GM20000 (cell line): ENCODE results near the gene CTCF.

Experiments used
- DNase-seq: peaks from one replicate; pipeline ENCODE4 v3.0.0; 2012; ENCODE audit warnings: low spot score
- TF ChIP-seq, protein P1 (sequence below): IDR thresholded peaks from 2 replicates; pipeline ENCODE4 v1.5.1; 2012; ENCODE audit warnings: mild to moderate bottlenecking, control low read depth; ENCODE audit errors: extremely low read depth, missing control alignments

Gene CTCF

DNA sequence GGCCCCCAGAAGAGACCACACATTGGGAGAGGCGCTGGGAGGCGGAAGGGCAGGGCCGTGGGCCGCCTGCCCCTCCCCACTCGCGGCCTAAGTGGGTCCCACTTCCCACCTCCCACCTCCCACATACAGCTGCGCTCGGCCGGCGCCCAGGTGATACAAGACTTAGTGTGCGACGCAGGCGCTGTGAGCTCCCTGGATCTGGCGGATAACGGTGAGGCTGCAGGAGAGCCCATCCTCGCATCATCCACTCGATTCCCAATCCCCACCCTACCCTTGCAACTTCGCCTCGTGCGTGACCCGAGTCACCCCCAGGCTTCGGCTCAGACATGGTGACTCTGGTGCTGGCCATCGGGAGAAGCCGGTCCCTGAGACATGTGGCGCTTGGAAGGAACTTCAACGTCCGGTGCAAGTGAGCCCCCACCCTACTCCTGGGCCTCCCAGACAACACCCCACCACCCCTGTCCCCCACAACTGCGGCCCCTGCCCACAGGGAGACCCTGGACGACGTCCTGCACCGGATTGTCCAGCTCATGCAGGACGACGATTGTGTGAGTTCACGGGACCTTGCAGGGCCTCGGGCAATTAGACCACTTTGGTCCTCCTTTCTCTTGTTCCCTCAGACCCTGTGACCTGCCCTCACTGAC lies 86.6 kb downstream of the CTCF start:
- peak; percentile 32 for DNase-seq
- TF ChIP-seq, protein P1, sequence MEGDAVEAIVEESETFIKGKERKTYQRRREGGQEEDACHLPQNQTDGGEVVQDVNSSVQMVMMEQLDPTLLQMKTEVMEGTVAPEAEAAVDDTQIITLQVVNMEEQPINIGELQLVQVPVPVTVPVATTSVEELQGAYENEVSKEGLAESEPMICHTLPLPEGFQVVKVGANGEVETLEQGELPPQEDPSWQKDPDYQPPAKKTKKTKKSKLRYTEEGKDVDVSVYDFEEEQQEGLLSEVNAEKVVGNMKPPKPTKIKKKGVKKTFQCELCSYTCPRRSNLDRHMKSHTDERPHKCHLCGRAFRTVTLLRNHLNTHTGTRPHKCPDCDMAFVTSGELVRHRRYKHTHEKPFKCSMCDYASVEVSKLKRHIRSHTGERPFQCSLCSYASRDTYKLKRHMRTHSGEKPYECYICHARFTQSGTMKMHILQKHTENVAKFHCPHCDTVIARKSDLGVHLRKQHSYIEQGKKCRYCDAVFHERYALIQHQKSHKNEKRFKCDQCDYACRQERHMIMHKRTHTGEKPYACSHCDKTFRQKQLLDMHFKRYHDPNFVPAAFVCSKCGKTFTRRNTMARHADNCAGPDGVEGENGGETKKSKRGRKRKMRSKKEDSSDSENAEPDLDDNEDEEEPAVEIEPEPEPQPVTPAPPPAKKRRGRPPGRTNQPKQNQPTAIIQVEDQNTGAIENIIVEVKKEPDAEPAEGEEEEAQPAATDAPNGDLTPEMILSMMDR: no peak

DNA sequence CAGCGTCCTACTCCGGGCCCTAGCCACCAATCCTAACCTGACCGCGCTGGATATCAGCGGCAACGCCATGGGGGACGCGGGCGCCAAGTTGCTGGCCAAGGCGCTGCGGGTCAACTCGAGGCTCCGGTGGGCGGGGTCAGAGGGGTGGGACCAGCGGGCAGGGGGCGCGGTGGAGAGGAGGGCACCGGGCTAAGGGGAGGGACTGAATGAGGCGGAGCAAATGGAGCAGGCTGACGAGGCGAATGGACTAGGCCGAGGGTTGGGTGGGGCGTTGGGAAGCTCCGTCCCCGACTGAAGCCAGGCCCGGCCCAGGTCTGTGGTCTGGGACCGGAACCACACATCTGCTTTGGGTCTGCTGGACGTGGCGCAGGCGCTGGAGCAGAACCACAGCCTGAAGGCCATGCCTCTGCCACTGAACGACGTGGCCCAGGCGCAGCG lies 87.2 kb downstream of the CTCF start:
- TF ChIP-seq, protein P1: no peak
- no peak for DNase-seq

DNA sequence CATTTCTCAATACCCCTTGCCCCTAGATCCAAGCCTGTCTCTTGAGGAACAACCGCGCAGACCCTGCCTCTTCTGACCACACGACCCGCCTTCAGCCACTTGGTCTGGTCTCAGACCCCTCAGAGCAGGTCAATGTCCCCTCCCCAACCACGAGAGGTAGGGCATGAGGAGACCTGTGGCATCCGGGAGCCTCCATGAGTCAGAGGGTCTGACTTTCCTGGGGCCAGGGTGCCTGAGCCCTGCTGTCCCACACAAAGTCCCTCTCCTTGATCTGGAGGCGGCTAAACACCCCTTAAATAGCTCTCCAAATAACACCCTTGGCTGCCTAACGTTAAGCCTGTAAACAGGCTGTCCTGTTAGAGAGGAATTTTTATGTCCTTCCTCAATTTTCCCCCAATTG lies 87.7 kb downstream of the CTCF start:
- DNase-seq: no peak

DNA sequence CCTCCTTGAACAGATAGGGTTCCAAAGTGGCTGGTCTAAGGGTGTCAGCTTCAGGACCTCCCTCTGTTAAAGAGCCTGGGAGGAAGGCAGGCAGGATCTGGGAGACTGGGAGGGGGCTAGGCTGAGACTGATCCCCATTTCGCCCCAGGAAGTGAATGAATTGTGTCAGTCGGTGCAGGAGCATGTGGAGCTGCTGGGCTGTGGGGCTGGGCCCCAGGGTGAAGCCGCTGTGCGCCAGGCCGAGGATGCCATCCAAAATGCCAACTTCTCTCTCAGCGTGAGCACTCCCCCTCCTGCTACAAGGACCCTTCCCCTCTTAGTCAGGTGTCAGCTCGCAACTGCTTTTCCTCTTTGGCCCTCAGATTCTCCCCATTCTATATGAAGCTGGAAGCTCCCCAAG lies 88.7 kb downstream of the CTCF start:
- DNase-seq: no peak
- TF ChIP-seq, protein P1: no peak

More for the DNA sequence above, 87.7 kb downstream of the CTCF start:
- TF ChIP-seq, protein P1: no peak

DNA sequence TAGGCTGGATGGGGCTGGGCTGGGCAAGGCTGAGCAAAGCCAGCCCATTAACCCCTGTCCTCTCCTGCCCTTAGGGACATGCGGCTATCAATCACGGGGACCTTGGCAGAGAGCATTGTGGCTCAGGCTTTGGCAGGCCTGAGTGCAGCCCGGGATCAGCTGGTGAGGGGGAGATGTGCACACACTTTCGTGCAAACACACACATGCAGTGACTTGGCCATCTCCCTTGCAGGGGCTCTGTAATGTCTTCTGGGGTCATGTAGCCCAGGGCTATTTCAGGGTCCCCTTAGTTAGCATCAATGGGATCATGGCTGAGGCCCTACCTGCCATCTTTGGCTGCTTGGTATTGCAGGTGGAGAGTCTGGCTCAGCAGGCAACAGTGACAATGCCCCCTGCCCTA lies 89.5 kb downstream of the CTCF start:
- TF ChIP-seq, protein P1: no peak
- DNase-seq: peak; percentile 34

DNA sequence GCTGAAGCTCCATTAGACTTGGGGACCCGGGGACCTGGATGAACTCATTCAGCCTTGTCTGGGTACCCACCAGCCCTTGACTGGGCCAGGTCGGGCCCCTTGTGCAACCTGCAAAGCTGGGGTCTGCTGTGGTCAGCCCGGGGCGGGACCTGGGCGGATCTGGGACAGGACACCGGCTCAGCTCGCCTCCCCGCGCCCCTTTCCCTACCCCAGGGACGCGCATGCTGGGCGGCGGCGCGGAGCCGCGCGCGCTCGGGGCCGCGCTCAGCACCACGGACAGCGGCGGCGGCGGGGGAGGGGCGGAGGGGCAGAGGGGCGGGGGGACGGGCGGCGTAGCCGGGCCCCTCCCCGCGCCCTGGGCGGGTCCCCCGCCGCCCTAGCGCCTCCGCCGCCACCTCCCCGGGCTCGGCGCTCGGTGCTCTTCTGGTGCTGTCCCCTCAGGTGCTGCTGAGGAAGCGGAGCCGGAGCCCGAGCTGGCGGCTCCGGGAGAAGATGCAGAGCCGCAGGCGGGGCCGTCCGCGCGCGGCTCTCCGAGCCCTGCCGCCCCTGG lies 90.3 kb downstream of the CTCF start:
- DNase-seq: peak; percentile 52
- TF ChIP-seq, protein P1: no peak

DNA sequence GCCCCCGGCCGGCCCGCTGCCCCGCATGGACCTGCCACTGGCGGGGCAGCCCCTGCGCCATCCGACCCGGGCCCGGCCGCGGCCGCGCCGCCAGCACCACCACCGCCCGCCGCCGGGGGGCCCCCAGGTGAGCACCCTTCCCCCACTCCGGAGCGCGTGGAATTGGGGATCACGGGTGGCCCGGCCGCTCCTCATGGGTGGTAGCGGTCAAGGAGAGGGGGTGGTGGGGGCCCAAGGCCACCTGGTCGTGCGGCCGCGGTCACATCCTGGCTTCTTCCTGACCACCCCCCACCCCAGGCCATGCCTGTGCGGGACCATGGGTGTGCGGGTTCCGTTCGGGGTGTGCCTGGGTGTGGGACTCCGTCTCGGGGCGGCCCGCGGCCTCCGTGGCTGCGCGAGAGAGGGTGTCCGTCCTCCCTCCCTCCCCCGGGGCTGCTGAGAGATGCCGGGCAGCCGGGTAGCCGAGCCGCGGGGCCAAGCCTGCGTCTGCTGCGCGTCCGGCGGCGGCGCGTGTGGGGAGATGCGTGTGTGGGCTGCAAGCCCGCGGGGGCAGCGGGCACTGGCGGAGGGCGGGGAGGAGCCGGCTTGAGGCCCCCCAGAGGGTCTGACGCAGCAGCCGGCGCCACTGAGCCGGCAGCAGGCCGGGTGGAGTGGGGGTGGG lies 90.9 kb downstream of the CTCF start:
- peak; percentile 42 for DNase-seq
- TF ChIP-seq, protein P1: no peak
